ENCODE data around the gene SPRED2. TPM values are rescaled to one million over a fixed set of nuclear protein-coding genes. Genes with fewer than 3 reads are reported as not detected.

Gene SPRED2
- total and polyA plus RNA-seq, 2 of the 8 experiments (the other 6 are each of a cell fraction or from before 2014, with no cell fraction given), result 15.3 to 22.5 TPM

DNA sequence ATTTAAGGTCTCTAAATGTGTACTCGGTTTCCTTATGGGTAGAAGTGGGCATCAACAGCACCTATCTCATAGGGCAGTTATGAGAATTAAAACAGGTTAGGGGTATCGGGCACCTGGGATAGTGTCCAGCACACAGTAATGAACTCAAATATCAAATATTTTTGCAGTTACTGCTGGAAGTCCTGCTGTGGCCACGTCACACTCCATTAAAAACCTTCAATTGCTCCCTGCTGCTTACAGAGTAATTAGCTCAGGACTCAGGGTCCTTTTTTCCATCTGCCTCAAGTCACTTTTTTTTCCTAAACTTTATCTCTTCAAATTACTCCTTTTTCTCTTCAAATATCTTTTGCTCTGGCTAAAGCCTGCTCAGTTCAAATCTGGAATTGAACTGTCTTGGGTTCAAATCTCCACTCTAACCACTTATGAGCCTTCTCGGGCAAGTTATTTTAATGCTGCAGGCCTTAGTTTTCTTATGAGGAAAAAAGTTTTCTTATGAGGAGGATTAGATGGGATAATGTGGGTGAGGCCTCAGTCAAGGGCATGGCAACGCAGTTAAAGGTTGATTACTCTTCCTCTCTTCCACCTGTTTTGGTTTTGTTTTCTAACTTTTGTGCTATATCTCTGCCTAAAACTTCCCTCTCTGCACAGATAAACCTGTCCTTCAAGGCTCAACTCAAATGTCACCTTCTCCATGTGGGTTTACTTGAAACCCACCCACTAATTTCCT is 36.6 kb downstream of the SPRED2 start (continued):
- TF ChIP-seq CREB1 (IDR thresholded peaks at IDR 0.05), result no peak
- TF ChIP-seq POU5F1 (IDR thresholded peaks at IDR 0.05; ENCODE audit: low read depth, low read length), result no peak
- no peak for TF ChIP-seq HDAC6 (IDR thresholded peaks at IDR 0.05; ENCODE audit: low read depth, low read length)
- TF ChIP-seq JUND (IDR thresholded peaks at IDR 0.05; ENCODE audit: low read length), result no peak
- no peak for TF ChIP-seq CEBPB (IDR thresholded peaks at IDR 0.05; ENCODE audit: low read depth, low read length)
- TF ChIP-seq SIRT6 (IDR thresholded peaks at IDR 0.05; ENCODE audit: low read length), result no peak
- TF ChIP-seq EGR1 (IDR thresholded peaks at IDR 0.05; ENCODE audit: borderline replicate concordance, low read depth, low read length), result no peak
- TF ChIP-seq SIN3A (conservative IDR thresholded peaks at IDR 0.05 in 1 of 2, IDR thresholded peaks at IDR 0.05 in 1 of 2; ENCODE audit: low read depth in 1 of 2, low read length in 2 of 2), result no peak

All from H1 (cell line).